Small intestine (tissue), 7 donors: ENCODE results near the gene STARD4. TPM values are rescaled to one million over a fixed set of nuclear protein-coding genes. Genes with fewer than 3 reads are reported as not detected.

Experiments used
- DNase-seq, 2 donors: peaks; one replicate each; pipeline versions ENCODE4 v3.0.0 to v3.0.0-alpha.2; 2013
- FAIRE-seq: peaks from 2 replicates; lab custom pipeline; 2012; peaks lifted over from hg19 to GRCh38; lab: Jason Lieb, UNC
- H3K27ac ChIP-seq, 3 donors: one replicate each; pipeline ENCODE4 v1.5.1; 2013; ENCODE audit warnings: low read length in 2 of 3, mild to moderate bottlenecking in 2 of 3, control low read depth in 1 of 3, inconsistent platforms in 1 of 3, low read depth in 1 of 3, moderate library complexity in 1 of 3
- H3K27me3 ChIP-seq, 3 donors: one replicate each; pipeline ENCODE4 v1.6.1; 2013; ENCODE audit warnings: low read length in 3 of 3, inconsistent platforms in 1 of 3; ENCODE audit not compliant: control insufficient read depth in 3 of 3, insufficient read depth in 3 of 3
- H3K36me3 ChIP-seq, 3 donors: one replicate each; pipeline ENCODE4 v1.6.1; 2013; ENCODE audit warnings: low read length in 3 of 3, inconsistent platforms in 1 of 3, low read depth in 1 of 3, mild to moderate bottlenecking in 1 of 3, moderate library complexity in 1 of 3; ENCODE audit not compliant: control insufficient read depth in 3 of 3, insufficient read depth in 2 of 3
- H3K4me1 ChIP-seq, 3 donors: one replicate each; pipeline ENCODE4 v1.6.1; 2013; ENCODE audit warnings: low read length in 2 of 3, inconsistent platforms in 1 of 3, low read depth in 1 of 3, mild to moderate bottlenecking in 1 of 3, moderate library complexity in 1 of 3; ENCODE audit not compliant: control insufficient read depth in 3 of 3, insufficient read depth in 2 of 3
- H3K4me3 ChIP-seq, 3 donors: one replicate each; pipeline ENCODE4 v1.5.1; 2013; ENCODE audit warnings: low read length in 3 of 3, control low read depth in 1 of 3, inconsistent platforms in 1 of 3, low read depth in 1 of 3, mild to moderate bottlenecking in 1 of 3, moderate library complexity in 1 of 3
- H3K9me3 ChIP-seq, 2 donors: one replicate each; pipeline ENCODE4 v1.6.1; 2013; ENCODE audit warnings: low read depth in 1 of 2, low read length in 1 of 2; ENCODE audit not compliant: control insufficient read depth in 2 of 2, insufficient read depth in 1 of 2
- WGBS, 3 donors: extraction: QIAGEN DNeasy Blood & Tissue Kit; methylation state at CpG; one replicate each; pipeline ENCODE4 v1.1.7; 2013; 5-methylcytosine and 5-hydroxymethylcytosine counted together
- polyA plus RNA-seq, 4 donors: library from polyadenylated mRNA; stranded (reverse) in 3 of 4; unstranded in 1 of 4; fragments of 200-250 nt in 3 of 4; fragments of 120-200 nt in 1 of 4; gene quantifications; one replicate each; pipeline versions ENCODE4 v1.2.1 to v1.2.3, GENCODE V29; 2013
- donor health status: healthy with polysubstance abuse.
- donor health status: control.
- donor health status: control.
- donor health status: Bipolar disorder and iron deficiency.
- donor health status: healthy.

The STARD4 gene
- polyA plus RNA-seq, 4 donors: 14.6 to 29.3 (median 24.6) TPM

- DNase-seq (no peak), FAIRE-seq (no peak)
- no peaks in the 10 kb centered on the region for H3K27me3 ChIP-seq
- no peaks in the 10 kb centered on the region for H3K4me1 ChIP-seq
- H3K9me3 ChIP-seq: no peaks in the 10 kb centered on the region
- no peaks in the 10 kb centered on the region for H3K36me3 ChIP-seq
- H3K4me3 ChIP-seq: no peak overlapping the region
- WGBS, 3 donors: 85 to 87% (median 86%) methylated on average over 1 of the region's 1 CpG
- no peak overlapping the region for H3K27ac ChIP-seq
These were observed 40.6 kb upstream of the STARD4 start for GRCh38 chr5:111552896-111553295.

GRCh38 chr5:111552492-111552891 lies 40.2 kb upstream of the STARD4 start:
- Histone ChIP-seq H3K4me3 (no peak overlapping the region), H3K27me3 (no peaks in the 10 kb centered on the region), H3K36me3 (no peaks in the 10 kb centered on the region), H3K9me3 (no peaks in the 10 kb centered on the region), H3K27ac (no peak overlapping the region), H3K4me1 (no peaks in the 10 kb centered on the region)
- DNase-seq (no peak), FAIRE-seq (no peak)
- WGBS, 3 donors: 84 to 89% (median 88%) methylated on average over 2 of the region's 2 CpGs

GRCh38 chr5:111551569-111552275 lies 39.4 kb upstream of the STARD4 start:
- no peaks in the 10 kb centered on the region for H3K9me3 ChIP-seq
- no peak overlapping the region for H3K4me3 ChIP-seq
- no peaks in the 10 kb centered on the region for H3K4me1 ChIP-seq
- H3K36me3 ChIP-seq: no peaks in the 10 kb centered on the region
- WGBS, 3 donors: 48 to 52% (median 49%) methylated on average over 7 of the region's 7 CpGs
- DNase-seq: no peak
- no peak for FAIRE-seq
- H3K27me3 ChIP-seq: no peaks in the 10 kb centered on the region
- H3K27ac ChIP-seq: no peak overlapping the region

- Histone ChIP-seq H3K27me3 (no peaks in the 10 kb centered on the region), H3K4me1 (no peaks in the 10 kb centered on the region), H3K36me3 (no peaks in the 10 kb centered on the region), H3K4me3 (no peak overlapping the region), H3K27ac (no peak overlapping the region), H3K9me3 (no peaks in the 10 kb centered on the region)
- FAIRE-seq (no peak), DNase-seq (no peak)
- 22 to 57% (median 54%) methylated on average over 1 of the region's 1 CpG for WGBS, 3 donors
These were observed 38.8 kb upstream of the STARD4 start for GRCh38 chr5:111551161-111551560.

- Histone ChIP-seq H3K4me1 (no peaks in the 10 kb centered on the region), H3K4me3 (no peak overlapping the region), H3K36me3 (no peaks in the 10 kb centered on the region), H3K9me3 (no peaks in the 10 kb centered on the region), H3K27me3 (no peaks in the 10 kb centered on the region), H3K27ac (no peak overlapping the region)
- DNase-seq (peak; percentile 75 to 80), FAIRE-seq (no peak)
- 28 to 30% (median 29%) methylated on average over 8 of the region's 8 CpGs for WGBS, 3 donors
These were observed 38.1 kb upstream of the STARD4 start for GRCh38 chr5:111550282-111551020.

- no peak overlapping the region for H3K27ac ChIP-seq
- DNase-seq: peak; percentile 18 to 40
- H3K36me3 ChIP-seq: no peaks in the 10 kb centered on the region
- 15 to 61% (median 28%) methylated on average over 6 of the region's 6 CpGs for WGBS, 3 donors
- no peaks in the 10 kb centered on the region for H3K9me3 ChIP-seq
- H3K4me3 ChIP-seq: no peak overlapping the region
- H3K27me3 ChIP-seq: no peaks in the 10 kb centered on the region
- FAIRE-seq: no peak
- no peaks in the 10 kb centered on the region for H3K4me1 ChIP-seq
These were observed 36.8 kb upstream of the STARD4 start for GRCh38 chr5:111548992-111549649.

- FAIRE-seq (no peak), DNase-seq (no peak)
- H3K9me3 ChIP-seq: no peaks in the 10 kb centered on the region
- no peak overlapping the region for H3K4me3 ChIP-seq
- H3K27me3 ChIP-seq: no peaks in the 10 kb centered on the region
- WGBS, 3 donors: 55 to 72% (median 62%) methylated on average over 6 of the region's 6 CpGs
- H3K36me3 ChIP-seq: no peaks in the 10 kb centered on the region
- no peaks in the 10 kb centered on the region for H3K4me1 ChIP-seq
- no peak overlapping the region for H3K27ac ChIP-seq
These were observed 36.1 kb upstream of the STARD4 start for GRCh38 chr5:111548348-111548950.

- FAIRE-seq (no peak), DNase-seq (no peak)
- Histone ChIP-seq H3K27me3 (no peaks in the 10 kb centered on the region), H3K36me3 (no peaks in the 10 kb centered on the region), H3K4me3 (no peak overlapping the region), H3K4me1 (no peaks in the 10 kb centered on the region), H3K9me3 (no peaks in the 10 kb centered on the region), H3K27ac (no peak overlapping the region)
- WGBS, 3 donors: 63 to 77% (median 66%) methylated on average over 1 of the region's 1 CpG
These were observed 32.7 kb upstream of the STARD4 start for GRCh38 chr5:111545031-111545430.
